ENCODE data around the gene MLPH. TPM values are rescaled to one million over a fixed set of nuclear protein-coding genes. Genes with fewer than 3 reads are reported as not detected.
A peak's percentile ranks its signal among the peaks of the same experiment; 100 is the strongest.

MLPH gene
- total and polyA plus RNA-seq, 2 of the 13 experiments (the other 11 are each of a cell fraction or from before 2014, with no cell fraction given): 0.12 TPM; not detected in 1

DNA sequence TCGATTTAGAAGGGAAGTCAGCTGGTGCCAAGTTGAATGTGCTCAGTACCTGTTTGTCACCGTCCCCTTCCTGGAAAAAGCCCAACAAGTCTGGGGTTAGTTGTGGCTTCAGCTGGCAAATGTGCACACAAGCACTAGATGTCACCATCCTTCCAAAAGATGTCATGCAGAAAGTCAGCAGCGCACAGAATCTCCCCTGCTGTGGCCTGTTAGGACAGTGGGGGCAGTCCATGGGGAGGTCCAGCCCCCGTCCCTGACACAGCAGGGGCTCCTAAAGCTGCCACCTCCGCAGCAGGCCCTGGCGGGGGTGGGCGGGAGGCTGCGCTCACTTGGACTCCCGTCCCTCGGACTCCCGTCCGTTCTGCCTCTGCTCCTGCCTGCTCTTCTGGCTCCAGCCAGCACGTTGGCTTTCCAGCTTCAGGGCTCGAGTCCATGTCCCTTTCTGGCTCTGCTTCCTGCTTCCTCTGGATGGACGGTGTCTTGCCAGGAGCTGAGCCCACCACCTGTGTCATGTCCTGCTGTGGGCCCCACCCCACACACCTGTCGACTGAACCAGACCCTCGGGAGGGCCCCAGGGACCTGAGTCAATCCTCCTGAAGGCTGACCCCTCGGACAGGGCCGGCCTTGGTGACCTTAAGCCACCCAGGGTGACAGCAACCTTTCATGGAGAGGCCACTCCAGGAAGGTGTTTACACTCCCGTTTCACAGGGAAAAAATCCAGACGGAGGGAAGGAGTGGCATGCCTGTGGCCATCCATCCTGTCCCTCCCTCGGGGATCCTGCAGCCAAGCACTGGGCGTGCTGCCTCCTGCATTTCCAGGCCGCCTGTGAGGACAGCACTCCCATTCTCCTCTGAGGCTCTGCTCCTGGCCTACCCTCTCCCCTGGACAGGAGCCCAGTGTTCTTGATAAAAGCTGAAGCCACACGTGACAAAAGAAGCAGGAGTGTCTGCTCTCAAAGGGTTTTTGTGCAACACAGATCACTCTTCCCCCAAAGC lies 95.0 kb downstream of the MLPH start (continued):
- TF ChIP-seq, protein P1, sequence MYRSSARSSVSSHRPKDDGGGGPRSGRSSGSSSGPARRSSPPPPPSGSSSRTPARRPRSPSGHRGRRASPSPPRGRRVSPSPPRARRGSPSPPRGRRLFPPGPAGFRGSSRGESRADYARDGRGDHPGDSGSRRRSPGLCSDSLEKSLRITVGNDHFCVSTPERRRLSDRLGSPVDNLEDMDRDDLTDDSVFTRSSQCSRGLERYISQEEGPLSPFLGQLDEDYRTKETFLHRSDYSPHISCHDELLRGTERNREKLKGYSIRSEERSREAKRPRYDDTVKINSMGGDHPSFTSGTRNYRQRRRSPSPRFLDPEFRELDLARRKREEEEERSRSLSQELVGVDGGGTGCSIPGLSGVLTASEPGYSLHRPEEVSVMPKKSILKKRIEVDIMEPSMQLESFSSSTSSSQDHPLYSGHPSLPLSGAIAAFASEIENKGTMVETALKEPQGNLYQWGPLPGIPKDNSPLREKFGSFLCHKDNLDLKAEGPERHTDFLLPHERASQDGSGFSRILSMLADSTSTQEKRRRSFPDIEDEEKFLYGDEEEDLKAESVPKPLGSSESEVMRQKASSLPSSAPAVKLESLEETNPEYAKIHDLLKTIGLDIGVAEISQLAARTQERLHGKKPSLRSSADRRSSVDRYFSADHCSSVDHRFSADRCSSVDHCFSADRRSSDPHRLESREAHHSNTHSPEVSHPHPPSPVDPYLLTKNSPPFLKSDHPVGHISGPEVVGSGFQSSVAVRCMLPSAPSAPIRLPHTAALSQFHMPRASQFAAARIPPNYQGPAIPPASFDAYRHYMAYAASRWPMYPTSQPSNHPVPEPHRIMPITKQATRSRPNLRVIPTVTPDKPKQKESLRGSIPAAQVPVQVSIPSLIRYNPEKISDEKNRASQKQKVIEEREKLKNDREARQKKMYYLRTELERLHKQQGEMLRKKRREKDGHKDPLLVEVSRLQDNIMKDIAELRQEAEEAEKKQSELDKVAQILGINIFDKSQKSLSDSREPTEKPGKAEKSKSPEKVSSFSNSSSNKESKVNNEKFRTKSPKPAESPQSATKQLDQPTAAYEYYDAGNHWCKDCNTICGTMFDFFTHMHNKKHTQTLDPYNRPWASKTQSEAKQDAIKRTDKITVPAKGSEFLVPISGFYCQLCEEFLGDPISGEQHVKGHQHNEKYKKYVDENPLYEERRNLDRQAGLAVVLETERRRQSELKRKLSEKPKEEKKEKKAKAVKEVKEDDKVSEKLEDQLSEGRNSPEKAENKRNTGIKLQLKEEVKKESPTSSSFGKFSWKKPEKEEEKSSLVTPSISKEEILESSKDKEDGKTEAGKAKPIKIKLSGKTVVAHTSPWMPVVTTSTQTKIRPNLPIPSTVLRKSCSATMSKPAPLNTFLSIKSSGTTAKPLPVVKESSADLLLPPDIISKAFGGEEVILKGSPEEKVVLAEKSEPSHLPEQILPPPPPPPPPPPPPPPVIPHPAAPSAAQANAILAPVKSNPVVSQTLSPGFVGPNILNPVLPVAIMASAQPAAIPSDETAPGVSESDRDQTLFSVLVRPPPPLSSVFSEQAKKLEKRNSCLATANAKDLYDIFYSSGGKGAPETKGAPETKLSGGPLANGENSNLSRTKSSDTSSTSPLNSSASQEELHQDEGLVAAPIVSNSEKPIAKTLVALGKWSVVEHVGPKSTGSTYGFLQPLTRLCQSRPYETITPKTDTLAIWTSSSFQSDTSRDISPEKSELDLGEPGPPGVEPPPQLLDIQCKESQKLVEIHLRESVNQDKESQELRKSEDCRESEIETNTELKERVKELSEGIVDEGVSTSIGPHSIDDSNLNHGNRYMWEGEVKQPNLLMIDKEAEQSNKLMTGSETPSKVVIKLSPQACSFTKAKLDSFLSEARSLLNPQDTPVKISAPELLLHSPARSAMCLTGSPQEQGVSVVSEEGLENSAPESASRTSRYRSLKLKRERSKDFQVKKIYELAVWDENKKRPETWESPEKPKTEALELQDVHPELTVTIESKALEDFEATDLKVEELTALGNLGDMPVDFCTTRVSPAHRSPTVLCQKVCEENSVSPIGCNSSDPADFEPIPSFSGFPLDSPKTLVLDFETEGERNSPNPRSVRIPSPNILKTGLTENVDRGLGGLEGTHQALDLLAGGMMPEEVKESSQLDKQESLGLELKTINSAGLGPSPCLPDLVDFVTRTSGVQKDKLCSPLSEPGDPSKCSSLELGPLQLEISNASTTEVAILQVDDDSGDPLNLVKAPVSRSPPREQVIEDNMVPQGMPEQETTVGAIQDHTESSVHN (CRISPR knock-in tag; IDR thresholded peaks at IDR 0.05): no peak
- TF ChIP-seq ZMAT3 (CRISPR knock-in tag; conservative IDR thresholded peaks at IDR 0.05) (peak; percentile 83), TMF1 (CRISPR knock-in tag; IDR thresholded peaks at IDR 0.05; ENCODE audit: low read depth) (no peak), ZNF749 (CRISPR knock-in tag; IDR thresholded peaks at IDR 0.05; ENCODE audit: borderline replicate concordance) (peak; percentile 34; the same call in 1 of the 2 replicates), ZNF646 (CRISPR knock-in tag; IDR thresholded peaks at IDR 0.05) (peak; percentile 65; the same call in 1 of the 2 replicates), NFE2L1 (CRISPR knock-in tag; IDR thresholded peaks at IDR 0.05; ENCODE audit: borderline replicate concordance) (no peak)
